ENCODE measurements around the gene IL1RAPL2.
"Not testable (repeated sequence)": the region's sequence is repeated elsewhere in the genome, so short reads cannot be mapped to it uniquely, and the experiment has no call there.

The IL1RAPL2 gene

GRCh38 chrX:105636667-105637066 lies 1070.7 kb downstream of the IL1RAPL2 start:
- no peak for DNase-seq

DNA sequence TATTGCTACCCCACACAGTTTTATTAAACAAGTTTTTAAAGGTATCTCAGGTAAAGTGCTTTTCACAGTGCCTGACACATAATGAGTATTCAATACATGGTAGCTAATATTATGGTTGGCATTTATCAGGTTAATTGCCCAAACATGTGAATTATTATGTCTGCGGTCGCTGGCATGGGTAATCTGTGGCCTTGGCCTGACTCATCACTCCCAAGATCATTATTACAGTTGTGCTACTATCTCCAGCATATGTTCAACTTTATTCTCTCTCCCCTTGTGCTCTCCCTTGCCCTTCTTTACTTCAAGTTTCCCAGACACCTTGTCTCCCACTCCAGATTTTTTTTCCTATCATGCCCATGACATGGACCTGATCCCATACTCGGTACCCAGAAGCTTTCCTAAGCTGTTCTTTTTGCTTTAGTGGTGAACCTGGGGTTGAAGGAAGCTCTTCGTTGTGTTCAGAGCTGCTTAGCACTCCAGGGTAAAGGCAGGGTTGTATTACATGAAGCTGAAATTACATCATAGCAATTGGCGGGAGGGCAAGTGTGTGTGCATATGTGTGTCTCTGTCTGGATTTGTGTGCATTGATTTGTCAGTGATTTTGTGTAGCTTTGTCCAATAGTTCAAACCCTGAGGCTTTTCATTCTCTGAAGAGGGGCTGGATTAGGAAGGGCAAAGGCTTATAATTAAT lies 1079.8 kb downstream of the IL1RAPL2 start:
- no peak for DNase-seq

DNA sequence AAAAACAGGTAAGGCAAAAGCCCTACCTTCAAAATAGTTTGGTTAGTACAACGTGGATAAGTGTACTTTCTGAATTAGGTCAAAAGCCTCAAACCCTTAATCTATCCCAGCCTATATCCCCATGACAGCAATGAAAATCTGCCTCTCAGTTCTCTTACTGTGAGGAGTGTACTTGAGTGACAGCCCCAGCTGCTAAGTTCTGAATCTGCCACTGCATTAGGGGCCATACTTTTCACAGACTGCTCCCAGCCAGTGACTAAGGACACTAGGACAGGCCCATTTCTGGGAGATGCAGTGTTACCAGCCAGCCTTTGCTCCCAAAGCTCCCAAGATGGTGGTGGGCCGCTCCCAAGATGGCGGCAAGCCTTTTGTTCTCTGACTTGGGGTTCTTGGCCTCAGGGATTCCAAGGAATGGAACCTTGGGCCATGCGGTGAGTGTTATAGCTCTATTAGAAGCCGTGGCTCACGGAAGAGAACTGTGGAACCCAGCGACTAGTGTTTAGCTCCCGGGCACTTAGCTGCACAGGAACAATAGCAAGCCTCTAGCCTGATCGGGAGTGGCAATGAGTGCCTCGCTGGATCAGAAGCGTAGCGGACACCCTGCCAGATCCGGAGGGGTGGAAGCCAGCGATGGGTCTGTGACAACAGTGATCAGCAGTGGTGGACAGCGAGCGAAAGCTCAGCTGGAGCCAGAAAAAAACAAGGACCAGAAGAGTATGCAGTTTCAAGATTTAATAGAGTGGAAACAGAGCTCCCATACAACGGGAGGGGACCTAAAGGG lies 1080.8 kb downstream of the IL1RAPL2 start:
- no peak for DNase-seq

GRCh38 chrX:105647749-105648148 lies 1081.8 kb downstream of the IL1RAPL2 start:
- no peak for DNase-seq

GRCh38 chrX:105648732-105649131 lies 1082.7 kb downstream of the IL1RAPL2 start:
- DNase-seq: no peak

GRCh38 chrX:105650577-105650976 lies 1084.6 kb downstream of the IL1RAPL2 start:
- DNase-seq: no peak

- no peak for DNase-seq
Measured at GRCh38 chrX:105650986-105651385, 1085.0 kb downstream of the IL1RAPL2 start.

DNA sequence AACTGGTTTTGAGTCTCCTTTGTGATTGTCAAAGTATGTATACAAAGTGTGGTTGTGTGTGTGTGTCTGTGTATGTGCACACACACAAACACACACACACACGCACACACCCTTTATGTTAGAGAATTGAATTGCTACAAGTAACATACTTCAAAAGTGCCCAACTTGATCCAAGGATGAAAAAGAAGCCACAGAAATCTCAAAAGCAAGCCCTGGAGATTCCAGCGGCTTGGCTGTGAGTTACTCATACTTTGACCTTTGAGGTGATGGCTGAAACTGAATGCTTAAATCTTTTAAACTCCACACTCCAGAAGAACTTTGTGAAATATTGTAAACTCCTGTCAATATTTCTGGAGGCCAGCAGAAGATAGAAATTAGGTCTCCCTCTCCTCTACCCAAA lies 1087.9 kb downstream of the IL1RAPL2 start:
- no peak for DNase-seq

- DNase-seq: no peak
Measured at GRCh38 chrX:105658136-105658535, 1092.1 kb downstream of the IL1RAPL2 start.

GRCh38 chrX:105662248-105662647 lies 1096.2 kb downstream of the IL1RAPL2 start:
- no peak for DNase-seq

GRCh38 chrX:105664243-105664642 lies 1098.2 kb downstream of the IL1RAPL2 start:
- no peak for DNase-seq

DNA sequence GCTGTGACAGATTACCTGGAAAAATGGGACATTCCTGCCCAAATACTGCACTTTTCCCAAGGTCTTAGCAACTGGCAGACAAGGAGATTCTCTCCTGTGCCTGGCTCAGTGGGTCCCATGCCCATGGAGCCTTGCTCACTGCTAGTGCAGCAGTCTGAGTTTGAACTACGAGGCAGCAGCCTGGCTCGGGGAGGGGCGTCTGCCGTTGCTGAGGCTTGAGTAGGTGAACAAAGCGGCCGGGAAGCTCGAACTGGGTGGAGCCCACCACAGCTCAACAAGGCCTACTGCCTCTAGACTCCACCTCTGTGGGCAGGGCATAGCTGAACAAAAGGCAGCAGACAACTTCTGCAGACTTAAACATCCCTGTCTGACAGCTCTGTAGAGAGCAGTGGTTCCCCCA lies 1118.3 kb downstream of the IL1RAPL2 start:
- not testable (repeated sequence) for DNase-seq

GRCh38 chrX:105694839-105695238 lies 1128.8 kb downstream of the IL1RAPL2 start:
- no peak for DNase-seq

- no peak for DNase-seq
Measured at GRCh38 chrX:105695451-105695850, 1129.5 kb downstream of the IL1RAPL2 start.

DNA sequence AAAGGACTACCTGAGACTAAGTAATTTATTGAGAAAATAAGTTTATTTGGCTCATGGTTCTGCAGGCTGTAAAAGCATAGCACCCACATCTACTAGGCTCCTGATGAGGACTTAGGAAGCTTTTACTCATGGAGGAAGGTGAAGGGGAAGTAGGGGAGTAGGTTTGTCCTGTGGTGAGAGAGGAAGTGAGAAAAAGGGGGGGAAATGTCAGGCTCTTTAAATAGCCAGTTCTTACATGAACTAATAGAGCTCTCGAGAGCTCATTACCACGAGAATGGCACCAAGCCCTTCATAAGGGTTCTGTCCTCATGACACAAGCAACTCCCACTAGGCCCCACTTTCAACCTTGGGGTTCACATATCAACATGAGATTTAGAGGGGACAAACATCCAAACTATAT lies 1130.9 kb downstream of the IL1RAPL2 start:
- no peak for DNase-seq

GRCh38 chrX:105697984-105698781 lies 1132.2 kb downstream of the IL1RAPL2 start:
- no peak for DNase-seq

DNA sequence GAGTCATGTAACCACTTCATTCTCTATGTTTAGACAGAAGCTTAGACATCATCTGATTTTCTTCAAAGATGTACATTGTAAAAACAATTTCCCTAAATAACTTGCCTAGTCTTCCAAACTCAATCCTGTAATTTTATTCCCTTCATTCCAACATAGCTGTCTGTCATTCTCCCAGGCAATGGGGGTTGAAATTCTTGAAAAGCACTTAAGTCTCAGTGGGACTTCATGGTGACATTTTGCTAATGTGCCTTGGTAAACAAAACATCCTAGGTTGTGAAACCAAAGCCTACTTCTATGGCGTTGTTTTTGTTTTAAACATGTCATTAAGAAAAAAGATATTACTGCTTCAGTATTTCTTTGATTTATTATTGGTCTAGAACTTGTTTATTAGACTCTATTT lies 1134.3 kb downstream of the IL1RAPL2 start:
- no peak for DNase-seq

DNA sequence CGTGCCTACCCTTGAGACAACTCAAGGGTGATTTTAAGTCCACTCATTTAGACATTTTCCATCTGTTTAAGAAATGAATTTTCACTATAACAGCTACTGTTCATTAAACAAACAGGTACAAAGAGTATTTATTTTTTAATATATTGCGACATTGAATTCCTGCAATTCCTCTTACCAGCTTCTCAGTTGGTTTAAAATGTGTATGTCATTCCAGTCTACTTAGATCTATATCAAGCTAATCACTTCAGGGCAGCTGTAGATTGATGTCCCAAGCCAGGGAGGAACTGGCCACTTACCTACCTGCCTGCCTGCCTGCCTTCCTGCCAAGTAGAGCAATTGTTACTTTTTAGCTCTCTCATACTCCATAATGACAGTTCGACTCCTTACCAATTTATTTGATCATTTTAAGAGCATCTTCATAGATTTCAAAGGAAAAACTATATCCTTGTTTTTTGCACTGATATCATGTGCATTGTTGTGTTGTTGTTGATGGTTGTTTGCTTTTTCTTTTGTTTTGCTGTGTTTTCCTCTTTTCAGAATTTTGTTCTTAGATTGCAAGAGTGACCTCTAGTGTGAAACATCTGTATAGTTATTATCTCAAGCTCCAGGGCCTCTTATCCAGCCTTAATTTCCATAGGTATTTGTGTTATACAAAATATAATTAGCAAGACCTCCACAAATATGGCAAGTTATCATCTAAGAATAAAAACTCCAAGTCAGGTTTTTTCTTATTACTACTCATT lies 1135.5 kb downstream of the IL1RAPL2 start:
- DNase-seq: no peak

DNA sequence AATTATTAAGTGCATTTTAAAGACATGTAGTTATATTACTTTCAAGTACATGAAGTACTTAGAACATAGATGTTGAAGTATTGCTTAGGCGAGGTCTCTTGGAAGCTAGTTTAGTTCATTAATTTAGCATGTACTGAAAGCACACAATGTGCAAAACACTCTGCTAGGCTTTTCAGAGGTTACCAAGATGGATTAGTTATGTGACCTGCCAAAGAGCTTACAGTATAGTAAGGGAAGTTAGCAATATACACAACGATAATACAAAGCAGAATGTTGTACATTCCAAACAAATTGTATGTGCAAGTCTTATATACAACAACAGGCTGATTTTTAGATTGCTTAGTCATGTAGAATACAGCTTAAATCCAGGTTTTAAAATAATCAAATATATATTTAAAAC lies 1137.9 kb downstream of the IL1RAPL2 start:
- no peak for DNase-seq

GRCh38 chrX:105706041-105706440 lies 1140.0 kb downstream of the IL1RAPL2 start:
- DNase-seq: no peak

GRCh38 chrX:105711805-105712204 lies 1145.8 kb downstream of the IL1RAPL2 start:
- no peak for DNase-seq

- DNase-seq: no peak
Measured at GRCh38 chrX:105715746-105716145, 1149.7 kb downstream of the IL1RAPL2 start.
